ENCODE results near the gene TTK.
A peak's percentile ranks its signal among the peaks of the same experiment; 100 is the strongest.

Gene TTK

DNA sequence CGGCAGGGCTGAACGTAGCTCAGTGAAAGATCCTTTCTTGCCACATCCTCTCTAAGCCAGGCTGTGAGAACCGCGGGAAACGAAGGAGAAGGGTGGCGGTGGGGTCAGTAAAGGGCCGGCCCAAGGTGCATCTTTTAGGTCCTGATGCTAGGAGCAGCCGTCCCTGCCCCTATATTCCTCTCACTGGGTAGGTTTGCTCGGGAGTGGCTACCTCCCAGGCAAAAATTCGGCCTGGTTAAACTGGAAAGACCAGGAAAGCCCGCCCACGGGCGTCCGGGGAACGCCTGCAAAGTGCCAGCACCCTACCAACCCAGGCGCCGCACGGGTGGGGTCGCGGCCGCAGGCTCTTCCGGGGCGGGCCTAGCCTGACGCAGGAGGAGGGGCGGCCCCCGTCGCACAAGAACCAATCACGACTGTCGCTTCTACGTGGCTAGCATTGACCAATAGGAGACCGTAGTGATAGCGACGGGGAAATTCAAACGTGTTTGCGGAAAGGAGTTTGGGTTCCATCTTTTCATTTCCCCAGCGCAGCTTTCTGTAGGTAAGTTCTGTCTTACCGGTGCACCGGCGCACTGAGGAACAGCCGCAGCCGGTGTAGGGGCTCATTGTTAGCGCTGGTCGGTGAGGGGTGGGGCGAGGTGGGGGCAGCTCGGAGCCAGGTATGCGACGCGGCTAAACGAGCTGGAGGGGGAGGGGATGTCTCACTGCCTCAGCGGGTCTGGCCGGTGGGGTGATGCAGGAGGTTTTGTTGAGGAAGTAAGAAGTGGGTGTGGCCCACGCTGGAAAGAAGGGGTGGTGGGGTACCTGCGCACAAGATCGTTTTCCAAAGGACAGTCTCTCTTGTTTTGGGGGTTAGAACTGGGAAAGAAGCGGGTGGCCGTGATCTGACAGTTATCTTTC, at the start of gene TTK:
TSS of gene TTK (plus strand) at position 477 of the 900 bp plus-strand sequence. CDS start 1,195 bp downstream, outside the sequence.
- peak; percentile 92 for DNase-seq

DNA sequence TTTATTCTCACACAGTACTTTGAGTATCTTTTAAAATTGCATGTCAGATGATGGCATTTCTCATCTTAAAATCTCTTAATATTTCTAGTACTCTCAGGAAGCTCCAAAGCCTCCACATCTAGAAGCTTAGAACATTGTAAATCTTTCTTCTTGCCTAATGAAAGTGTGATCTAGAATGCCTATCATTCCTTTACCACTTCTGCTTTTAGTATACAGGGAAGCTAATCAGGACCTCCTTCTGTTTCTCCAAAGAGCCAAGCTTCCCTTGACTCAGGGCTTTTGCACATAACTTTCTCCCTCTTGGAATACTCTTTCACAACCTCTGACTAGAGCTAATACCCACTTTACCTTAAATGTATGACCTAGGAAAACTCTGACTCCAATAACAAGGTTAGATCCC, 49.6 kb upstream of the TTK start:
- DNase-seq = no peak

DNA sequence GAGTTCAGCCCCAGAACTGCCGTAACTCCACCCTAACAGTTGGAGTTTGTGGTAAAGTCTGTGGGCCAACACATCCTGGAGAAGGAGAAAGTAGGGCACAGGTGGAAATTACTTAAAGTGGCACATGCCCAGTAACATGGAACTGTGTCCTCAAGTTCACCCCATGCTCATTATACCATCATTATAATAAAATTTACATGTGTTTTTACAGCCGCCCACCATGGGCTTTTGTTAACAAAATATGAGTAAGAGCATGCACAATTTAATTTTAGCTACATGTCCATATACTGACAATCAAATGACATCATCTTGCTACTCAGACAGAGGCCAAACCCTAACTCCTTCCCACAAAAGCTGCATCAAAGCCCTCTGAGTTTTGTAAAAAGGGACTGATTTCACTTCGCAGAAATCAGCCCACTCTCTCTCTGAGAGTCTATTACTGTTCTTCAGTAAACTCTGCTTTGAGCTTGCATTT, 39.8 kb upstream of the TTK start:
- no peak for DNase-seq

DNA sequence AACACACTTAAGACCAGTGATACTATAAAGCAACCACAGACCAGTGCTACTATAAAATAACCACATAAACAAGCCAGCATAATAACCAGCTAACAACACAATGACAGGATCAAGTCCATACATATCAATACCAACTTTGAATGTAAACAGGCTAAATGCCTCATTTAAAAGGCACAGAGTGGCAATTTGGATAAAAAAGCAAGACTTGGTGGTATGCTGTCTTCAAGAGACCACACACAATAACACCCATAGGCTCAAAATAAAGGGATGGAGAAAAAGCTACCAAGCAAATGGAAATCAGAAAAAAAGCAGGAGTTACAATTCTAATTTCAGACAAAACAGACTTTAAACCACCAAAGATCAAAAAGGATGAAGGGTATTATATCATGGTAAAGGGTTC, 37.3 kb upstream of the TTK start:
- no peak for DNase-seq

DNA sequence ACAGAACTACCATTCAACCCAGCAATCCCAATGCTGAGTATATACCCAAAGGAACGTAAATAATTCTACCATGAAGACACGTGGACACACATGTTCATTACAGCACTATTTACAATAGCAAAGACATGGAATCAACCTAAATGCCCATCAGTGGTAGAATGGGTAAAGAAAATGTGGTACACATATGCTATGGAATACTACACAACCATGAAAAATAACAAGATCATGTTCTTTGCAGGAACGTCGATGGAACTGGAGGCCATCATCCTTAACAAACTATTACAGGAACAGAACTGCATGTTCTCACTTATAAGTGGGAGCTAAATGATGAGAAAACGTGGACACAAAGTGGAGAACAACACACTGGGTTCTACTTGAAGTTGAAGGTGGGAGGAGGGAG, 34.7 kb upstream of the TTK start:
- DNase-seq = no peak

DNA sequence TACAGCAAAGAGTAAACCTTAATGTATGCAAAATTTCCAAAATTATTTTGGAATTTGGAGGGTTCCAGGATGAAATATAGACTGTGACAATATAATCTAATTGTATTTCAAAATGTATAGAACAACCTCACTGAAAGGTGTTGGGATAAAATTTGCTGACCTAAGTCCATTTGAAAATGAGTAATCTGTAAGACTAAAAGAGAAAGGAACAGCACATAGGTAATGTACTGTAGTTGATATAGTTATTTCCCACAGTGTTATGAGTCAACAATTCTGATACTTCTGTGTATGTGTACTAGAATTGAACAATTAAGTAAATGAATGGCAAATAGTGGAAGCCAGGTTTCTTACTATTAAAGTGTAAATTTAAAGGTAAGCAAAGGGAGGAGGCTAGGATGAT, 33.3 kb upstream of the TTK start:
- no peak for DNase-seq

DNA sequence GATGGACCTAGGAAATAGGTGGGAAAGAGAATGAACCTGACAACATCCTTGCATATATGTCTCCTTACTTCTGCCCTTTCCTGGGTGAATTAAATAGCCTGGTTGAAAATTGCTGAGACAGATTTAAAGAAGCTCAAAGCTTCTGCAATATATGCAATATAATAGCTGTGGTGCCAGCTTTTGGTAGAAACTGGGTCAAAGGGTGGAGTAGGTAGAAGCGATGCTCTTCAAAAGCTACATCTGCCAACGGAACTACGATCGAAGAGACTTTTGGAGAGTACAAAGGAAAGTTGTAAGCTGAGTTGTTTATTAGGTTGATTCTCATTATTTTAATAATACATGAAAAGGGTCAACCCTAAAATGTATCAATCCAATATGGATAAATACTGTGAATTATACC, 22.8 kb upstream of the TTK start:
- no peak for DNase-seq

DNA sequence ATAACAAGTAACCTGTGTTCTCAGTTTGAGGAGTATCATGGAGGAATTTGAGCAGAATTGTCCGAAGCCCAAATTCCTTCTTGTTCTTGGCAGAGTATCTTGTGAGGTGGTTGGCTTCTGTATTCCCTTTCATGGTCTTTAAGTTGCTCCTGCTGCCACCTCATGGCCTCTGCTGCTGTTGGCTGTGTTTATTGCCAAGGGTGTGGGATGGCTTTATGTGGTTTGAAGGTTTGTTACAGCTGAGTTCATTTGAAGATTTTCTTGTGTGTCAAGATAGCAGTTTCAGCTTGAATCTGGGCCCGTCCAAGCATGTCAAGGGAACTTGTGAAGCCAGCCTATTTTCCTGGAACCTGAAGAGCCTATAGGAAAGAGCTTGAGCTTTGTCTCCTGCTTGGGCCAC, 20.2 kb upstream of the TTK start:
- no peak for DNase-seq

DNA sequence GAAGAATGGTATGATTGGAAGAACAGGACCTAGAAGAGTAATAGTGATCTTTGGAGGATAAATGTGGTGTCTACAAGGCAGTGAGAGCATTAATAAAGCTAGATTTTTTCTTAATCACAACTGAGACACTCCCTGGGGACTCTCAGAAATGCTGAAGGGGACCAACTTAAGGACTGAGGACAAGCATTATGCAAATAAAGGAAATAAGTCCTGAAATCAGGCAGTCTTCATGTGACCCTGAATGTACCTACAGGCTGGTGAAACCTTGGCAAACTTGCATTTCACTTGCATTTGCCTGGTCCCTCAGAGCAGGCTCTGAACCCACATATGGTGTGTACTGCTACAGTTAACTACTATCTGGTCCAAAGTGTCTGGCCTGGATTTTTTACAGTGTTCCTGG, 19.3 kb upstream of the TTK start:
- no peak for DNase-seq

DNA sequence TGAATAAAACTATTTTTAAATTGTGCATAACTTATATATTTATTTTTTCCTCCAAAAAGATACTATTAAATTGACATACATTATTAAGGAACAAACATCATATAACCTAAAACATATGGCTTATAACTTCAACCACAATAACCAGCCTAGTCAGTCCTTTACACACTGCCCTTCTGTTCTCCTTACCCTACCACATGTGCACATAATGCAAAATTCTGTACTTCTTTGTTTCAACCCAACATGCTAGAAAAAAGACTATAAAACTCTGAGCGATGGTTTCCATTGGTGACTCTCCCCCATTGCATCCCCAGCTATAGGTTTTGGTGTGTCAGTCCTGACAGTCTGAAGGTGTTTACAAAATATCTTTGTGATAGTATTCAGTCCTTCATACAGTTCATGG, 14.8 kb upstream of the TTK start:
- DNase-seq = no peak

DNA sequence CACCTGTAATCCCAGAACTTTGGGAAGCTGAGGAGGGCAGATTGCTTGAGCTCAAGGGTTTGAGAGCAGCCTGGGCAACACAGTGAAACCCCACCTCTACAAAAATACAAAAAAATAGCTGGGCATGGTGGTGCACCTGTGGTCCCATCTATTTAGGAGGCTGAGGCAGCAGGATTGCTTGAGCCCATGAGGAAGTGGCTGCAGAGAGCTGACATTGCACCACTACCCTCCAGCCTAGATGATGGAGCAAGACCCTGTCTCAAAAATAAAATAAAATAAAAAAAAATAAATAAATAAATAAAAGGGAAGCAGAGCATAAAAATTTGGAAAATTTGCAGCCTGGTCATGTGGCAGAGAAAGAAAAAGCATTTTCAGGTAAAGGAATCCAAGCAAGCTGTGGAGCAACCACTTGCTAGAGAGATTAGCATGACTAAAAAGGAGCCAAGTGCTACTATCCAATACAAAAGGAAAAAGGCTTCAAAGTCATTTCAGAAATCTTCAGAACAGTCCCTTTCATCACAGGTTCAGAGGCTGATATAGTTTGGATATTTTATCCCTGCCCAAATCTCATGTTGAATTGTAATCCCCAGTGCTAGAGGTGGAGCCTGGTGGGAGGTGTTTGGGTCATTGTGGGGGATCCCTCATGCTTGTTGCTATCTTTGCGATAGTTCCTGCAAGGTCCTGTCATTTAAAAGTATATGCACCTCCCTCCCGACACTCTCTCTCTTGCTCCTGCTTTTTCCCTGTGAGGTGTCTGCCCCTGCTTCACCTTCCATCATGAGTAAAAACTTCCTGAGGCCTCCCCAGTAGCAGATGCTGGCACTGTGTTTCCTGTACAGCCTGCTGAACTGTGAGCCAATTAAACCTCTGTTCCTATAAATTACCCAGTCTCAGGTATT, 11.2 kb upstream of the TTK start:
- no peak for DNase-seq

DNA sequence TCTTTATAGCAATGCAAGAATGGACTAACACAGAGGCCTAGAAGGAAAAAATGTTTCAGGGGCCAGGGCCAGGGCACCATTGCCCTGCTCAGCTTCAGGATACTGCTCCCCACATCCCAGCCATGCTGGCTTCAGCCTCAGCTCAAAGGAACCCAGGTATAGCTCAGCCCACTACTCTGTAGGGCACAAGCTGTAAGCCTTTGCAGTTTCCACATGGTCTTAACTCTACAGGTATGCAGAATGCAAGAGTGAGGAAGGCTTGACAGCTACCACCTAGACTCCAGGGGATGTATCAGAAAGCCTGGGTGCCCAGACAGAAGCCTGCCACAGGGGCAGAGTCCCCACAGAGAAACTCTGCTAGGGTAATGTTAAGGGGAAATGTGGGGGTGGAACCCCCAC, 10.5 kb upstream of the TTK start:
- no peak for DNase-seq

DNA sequence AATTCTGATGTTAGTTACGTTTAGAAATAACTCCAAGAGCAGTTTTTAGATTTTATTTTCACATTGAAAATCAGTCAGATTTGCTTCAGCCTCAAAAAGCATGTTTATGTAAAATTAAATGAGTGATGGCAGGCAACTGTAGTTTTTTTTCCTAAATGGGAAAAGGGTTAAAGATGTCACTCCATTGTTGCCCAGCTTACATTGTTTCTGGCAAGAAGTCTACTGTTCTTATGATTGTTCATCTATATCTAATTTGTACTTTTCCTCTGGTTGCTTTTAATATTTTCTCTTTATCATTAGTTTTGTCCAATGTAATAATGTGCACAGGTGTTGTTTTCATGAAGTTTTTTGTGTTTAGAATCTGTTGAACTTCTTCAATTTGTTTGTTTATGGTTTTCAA, 6.7 kb upstream of the TTK start:
- DNase-seq = no peak

DNA sequence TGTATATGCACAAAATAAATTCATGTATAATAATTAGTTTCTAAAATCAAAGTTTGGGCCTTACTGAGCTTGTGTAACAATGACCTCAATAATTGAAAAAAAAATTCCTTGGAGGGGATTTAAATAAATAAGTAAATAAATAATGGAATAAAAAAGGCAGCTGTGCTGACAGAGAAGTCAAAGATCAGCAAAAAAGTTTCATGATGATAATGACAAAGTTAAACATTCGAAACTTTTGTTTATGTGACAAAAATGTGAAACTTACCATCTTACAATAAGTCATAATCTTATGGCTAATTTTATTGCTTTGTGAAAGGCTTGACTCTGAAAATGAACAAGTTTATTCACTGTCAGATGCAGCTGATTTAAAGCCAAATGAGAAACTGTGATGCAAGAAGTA, 3.1 kb upstream of the TTK start:
- DNase-seq = no peak

DNA sequence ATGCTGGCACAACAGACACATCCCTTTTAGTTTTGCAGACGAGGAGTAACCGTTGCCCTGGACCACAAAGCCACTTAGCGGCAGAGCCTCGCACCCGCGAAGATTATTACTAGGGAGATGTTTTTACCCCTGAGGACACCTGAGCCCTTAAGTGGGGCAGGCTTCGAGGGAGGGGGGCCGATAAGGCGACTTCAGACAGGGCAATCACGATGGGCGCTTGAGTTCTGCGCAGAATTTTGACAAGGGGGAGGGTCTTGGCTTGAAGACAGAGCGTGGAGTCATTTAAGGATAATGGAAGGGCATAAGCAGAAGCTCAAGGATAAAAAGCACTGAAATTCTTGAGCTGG, 650 bp upstream of the TTK start:
- peak; percentile 24 for DNase-seq

DNA sequence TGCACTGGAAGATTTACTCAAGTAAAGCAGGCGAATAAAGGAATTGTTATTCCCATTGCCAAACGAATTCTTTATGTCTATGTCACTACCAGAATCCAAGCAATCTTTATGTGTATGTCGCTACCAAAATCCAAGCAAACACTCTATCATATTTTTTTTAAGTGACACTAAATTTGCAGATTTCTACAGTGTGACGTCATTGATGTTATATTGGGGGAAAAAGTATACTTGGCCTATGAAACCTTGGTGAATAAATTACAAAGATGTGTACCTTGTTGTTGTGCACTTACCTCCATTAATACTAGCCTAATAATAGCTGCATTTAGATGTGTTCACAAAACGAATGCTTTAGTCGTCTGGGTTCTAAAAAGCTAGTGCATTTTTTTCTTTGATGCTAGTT, 957 bp downstream of the TTK start:
- DNase-seq = no peak

DNA sequence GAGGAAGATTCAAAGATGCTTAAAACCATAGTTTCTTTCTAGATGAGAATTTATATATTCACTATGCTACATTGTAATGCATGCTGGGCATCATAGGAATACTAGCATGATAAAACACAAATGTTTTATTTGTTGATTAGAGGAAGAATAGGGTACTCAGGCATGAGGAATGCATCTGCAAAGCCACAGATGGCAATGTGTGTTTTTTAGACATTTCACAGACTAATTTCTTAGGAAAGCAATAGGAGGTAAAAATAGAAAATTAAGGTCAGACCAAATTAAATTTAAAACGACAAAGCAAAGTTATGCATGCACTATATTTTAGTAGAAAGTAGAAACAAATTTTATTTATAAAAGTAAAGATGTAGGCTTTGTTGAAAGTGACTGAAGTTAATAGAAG, 2.1 kb downstream of the TTK start:
- DNase-seq = no peak

DNA sequence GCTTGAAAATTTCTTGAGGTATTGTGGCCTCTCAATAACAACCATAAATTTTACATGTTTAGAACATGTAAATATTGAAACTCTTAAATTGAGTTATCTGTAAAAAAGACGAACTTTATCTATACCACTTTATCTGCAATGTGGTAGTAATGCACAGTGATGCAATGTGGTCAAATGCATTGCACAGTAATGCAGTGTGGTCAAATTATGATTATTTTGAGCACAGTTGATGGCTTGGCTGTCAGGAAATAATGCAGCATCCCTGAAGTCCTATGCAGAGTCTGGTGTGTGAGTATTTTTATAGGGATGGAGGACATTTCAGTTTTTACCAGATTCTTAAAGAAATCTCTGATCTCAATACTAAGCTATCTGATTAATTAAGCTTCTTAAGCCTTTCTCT, 5.1 kb downstream of the TTK start:
- no peak for DNase-seq

DNA sequence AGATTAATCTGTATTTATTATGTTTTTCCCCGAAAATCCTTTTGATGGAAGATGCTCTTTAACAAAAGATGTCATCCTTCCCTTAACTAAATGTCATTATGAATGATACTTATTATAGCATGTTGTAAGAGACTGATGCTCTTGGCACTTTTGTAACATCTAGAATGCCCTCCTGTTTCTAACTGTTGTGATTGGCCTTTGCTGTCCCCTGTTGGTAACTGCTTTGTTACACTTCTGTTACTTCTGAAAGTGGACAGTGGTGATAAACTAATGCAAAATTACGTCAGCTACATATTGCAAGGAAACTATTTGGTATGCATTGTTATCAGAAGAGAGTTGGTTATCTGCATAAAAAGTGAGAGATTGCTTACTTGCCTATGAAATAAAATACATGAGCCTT, 5.8 kb downstream of the TTK start:
- DNase-seq = no peak

DNA sequence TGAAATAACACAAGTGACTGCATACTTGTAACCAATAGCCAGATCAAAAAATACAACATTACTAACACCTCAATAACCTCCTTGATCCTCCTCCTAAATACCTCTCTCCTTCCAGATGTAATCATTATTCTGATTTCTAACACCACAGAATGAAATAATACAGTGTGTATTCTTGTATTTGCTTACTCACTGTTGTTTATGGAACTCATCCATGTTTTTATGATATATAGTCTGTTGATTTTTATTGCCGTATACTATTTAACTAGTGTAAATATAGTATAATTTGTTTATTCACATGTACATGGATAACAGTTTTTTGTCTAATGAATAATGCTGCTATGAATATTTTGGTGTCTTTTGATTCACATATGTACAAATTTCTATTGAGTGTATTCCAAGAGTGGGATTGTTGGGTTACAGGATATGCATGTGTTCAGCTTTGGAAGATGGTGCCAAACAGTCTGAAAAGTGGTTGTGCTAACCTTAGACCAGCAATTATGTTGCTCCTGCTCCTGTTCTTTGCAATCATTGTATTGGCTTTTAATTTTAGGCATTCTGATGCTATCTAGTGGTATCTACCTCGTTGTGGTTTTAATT, 11.5 kb downstream of the TTK start:
- no peak for DNase-seq

DNA sequence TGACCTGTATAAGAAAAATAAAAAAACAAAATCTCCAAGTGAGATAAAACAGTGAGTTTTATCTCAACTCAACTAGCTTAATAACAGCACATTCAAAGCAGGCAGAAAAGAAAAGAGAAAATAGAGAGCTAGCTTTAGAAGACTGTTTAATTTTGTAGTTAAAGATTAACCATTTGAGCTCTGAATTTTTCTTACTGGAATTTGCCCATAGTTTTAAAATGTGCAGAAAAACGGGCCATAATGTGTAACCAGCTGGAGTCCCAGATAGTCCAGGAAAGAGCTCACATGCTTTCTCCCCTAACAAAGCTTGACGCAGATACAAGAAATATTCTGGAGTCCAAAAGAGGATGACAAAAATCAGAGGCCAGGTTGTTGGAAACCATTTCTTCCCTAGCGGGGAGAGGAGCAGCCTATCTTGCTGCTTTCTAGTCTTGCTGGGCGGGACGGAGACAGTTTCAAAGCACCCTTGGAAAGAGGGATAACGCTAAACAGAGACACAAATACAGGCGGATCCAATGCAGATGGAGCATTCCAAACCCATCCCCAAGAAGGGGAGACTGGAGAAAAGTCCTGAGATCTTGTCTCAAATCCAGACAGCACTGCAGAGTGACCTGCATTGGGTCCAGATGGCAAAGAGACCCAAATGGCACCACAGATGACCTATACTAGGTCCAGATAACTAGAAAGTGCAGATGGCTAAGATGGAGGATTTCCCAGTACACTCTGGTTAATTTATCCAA, 16.1 kb downstream of the TTK start:
- no peak for DNase-seq

DNA sequence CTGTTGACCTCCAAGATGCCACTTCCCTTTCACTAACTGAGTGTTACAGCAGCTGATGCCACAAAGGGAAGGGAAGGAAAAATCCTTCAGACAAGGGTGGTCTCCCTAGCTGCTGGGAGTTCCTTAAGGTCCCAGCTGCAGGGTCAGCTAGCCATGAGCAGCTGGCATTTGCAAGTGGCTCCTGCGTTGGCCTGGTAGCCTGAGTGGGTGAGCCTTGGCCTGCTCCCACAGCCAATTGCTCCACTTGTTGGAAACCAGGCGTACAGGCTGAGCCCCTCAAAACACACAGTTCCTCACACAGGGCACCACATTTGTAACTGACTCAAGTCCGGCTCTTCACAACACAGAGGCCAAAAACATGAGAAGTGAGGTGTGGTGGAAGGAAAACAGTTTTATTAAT, 16.7 kb downstream of the TTK start:
- no peak for DNase-seq

DNA sequence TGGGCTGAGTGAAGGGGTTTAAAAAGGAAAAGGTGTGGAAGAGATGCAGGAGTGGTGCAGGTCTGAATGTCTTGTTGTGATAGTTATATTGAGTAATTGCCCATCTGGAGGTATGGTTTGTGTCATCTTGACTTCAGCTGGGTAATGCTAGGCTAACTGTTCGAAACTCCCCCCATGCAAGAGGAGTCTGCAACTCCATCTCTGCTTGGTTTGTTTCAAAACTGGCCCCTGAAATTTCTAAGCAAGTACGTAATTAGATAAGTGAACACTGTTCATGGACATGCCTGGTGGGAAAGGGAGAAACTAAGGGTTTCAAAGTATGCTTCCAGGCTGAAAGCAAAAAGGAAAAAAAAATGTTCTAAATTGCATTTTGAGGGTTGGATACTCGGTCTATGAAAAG, 17.1 kb downstream of the TTK start:
- DNase-seq = no peak
